Mucosa of stomach (tissue), 1 donor: ENCODE results near the gene HELZ2.

Source experiments
- H3K27me3 ChIP-seq: one replicate; pipeline ENCODE4 v1.7.0; 2013; ENCODE audit warnings: mild to moderate bottlenecking, low read length; ENCODE audit not compliant: control insufficient read depth, insufficient read depth
- H3K36me3 ChIP-seq: one replicate; pipeline ENCODE4 v1.7.0; 2013; ENCODE audit warnings: low read length; ENCODE audit not compliant: control insufficient read depth, insufficient read depth
- H3K4me1 ChIP-seq: one replicate; pipeline ENCODE4 v1.7.0; 2013; ENCODE audit warnings: mild to moderate bottlenecking, low read length; ENCODE audit not compliant: control insufficient read depth, insufficient read depth
- H3K4me3 ChIP-seq: one replicate; pipeline ENCODE4 v1.7.0; 2013; ENCODE audit warnings: low read length
- H3K9ac ChIP-seq: one replicate; pipeline ENCODE4 v1.7.0; 2013; ENCODE audit warnings: mild to moderate bottlenecking, low read length, moderate library complexity
- H3K9me3 ChIP-seq: one replicate; pipeline ENCODE4 v1.7.0; 2013; ENCODE audit warnings: mild to moderate bottlenecking, low read length, moderate library complexity; ENCODE audit not compliant: control insufficient read depth
- donor health status: Pancreatic carcinoma.

HELZ2 gene

DNA sequence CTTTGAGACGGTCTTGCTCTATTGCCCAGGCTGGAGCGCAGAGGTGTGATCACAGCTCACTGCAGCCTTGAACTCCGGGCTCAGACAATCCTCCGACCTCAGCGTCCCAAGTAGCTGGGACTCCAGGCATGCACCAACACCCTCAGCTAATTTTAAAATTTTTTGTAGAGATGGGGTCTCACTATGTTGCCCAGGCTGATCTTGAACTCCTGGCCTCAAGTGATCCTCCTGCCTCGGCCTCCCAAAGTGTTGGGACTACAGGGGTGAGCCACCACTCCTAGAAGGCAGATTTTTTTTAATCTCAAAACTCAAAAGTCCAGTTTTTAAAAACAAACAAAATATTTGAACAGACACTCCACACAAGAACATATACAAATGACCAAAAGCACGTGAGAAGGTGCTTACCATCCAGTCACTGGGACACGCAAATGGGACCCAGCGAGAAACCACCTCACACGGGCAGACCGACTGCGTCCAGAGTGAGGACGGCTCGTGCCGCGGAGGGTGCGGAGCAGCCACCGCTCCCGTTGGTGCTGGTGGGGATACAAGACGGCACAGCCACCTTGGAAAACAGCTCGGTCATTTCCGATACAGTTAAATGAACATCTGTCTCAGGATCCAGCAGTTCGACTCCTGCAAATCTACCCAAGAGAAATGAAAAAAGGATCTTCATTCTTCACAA, 8.5 kb upstream of the HELZ2 start:
- Histone ChIP-seq H3K9me3 (no peaks in the 10 kb centered on the region), H3K27me3 (peaks cover 11% of the 10 kb centered on the region), H3K4me1 (peaks cover under 1% of the 10 kb centered on the region), H3K36me3 (no peaks in the 10 kb centered on the region), H3K4me3 (no peak overlapping the region), H3K9ac (no peak overlapping the region)

DNA sequence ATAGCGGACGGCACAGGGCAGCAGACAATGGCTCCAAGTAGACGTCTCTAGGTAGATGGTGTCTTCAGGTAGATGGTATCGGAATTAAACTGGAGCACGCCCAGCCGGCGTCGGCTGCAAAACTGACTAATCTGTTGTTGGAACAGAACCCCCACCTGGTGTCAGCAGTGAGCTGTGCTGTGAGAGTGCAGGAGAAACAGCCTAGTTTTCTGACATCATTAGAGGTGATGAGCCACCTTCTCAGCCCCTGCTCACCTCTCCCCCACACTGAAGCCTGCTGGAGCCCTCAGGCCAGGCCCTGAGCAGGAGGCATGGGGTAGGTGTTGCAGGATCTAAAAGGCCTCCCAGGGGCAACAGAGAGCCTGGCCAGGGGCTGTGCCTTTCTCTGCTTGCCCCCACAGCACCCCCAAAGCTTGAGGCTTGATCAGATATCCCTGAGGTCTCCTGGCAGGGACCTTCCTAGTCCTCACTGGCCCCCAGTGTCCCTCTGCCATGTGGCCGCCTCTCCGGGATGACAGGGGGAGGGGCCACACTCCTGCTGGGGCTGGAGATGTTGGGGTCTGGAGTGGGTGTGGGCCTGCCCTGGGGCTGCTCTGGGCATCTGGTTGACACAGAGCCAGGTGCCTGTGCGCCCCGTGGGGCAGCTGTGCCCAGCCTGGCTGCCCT, 6.9 kb upstream of the HELZ2 start:
- no peak overlapping the region for H3K9ac ChIP-seq
- no peak overlapping the region for H3K4me3 ChIP-seq
- no peaks in the 10 kb centered on the region for H3K36me3 ChIP-seq
- peaks cover 14% of the 10 kb centered on the region for H3K27me3 ChIP-seq
- peaks cover 3% of the 10 kb centered on the region for H3K4me1 ChIP-seq
- H3K9me3 ChIP-seq, result no peaks in the 10 kb centered on the region

DNA sequence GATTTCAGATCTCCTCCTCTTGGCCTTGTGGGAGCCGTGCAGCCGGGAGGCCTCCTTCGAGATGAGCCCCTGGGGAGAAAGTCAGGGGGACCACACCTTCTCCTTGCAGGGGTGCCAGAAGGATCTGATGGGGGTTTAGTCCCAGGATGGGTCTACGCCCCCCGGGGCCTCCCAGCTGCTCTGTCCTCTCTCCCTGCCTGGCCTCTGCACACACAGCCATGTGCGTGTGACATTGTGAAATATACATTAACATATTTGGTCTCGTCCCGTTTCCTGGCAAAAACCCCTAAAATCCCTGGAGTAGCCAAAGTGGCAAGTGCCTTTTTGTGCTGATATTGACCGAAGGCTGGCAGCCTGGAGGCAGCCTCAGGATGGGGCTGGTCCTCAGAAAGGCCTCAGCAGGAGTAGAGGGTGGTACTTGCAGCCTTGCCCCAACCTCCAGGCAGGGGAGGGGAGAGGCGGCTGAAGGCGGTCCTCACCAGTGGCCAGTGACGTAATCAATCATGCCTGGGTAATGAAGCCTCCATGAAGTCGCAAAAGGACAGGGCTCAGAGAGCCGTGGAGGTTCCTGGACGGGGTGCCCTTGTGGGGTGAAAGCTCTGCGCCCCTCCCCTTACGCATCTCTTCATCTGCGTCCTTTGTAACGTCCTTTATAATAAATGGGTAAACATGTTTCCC, 5.1 kb upstream of the HELZ2 start:
- Histone ChIP-seq H3K27me3 (peaks cover 14% of the 10 kb centered on the region), H3K9me3 (no peaks in the 10 kb centered on the region), H3K36me3 (no peaks in the 10 kb centered on the region), H3K4me3 (no peak overlapping the region), H3K9ac (no peak overlapping the region), H3K4me1 (peaks cover 9% of the 10 kb centered on the region)

DNA sequence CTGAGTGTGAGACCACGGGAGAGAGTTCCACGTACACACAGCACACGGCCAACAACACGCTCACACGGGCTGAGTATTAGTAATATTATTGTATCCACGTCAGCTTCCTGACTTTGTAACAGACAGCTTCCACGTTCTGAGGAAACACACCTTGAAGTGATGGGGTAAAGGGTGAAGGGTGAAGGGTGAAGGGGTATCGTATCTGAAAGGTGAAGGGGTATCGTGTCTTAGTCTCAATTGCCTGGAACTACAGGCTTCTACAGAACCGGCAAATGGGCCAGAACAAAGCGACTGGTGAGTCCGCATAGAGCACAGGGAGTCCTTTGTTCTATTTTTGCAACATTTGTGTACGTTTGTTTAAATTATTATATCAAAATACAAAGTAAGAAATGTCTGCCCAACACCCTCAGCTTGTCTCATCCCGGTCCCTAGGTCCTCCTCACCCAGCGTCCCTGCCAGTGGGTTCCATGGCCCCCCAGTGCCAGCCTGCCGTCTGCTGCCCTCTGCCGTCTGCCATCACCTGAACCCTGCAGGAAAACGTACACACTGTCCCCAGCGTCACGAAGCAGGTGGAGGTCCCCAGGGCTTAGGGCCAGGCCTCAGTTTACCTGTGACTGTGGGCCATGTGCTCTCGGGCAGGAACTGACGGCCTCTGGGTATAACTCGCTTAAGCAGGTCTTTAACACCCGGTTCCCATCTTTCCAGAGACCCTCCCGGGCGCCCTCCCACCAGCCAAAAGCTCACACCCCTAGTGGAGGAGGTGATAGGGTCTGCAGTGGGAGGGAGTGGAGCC, 4.4 kb upstream of the HELZ2 start:
- H3K4me3 ChIP-seq, result no peak overlapping the region
- peaks cover 10% of the 10 kb centered on the region for H3K4me1 ChIP-seq
- H3K27me3 ChIP-seq, result peaks cover 14% of the 10 kb centered on the region
- H3K9ac ChIP-seq, result no peak overlapping the region
- no peaks in the 10 kb centered on the region for H3K36me3 ChIP-seq
- no peaks in the 10 kb centered on the region for H3K9me3 ChIP-seq

DNA sequence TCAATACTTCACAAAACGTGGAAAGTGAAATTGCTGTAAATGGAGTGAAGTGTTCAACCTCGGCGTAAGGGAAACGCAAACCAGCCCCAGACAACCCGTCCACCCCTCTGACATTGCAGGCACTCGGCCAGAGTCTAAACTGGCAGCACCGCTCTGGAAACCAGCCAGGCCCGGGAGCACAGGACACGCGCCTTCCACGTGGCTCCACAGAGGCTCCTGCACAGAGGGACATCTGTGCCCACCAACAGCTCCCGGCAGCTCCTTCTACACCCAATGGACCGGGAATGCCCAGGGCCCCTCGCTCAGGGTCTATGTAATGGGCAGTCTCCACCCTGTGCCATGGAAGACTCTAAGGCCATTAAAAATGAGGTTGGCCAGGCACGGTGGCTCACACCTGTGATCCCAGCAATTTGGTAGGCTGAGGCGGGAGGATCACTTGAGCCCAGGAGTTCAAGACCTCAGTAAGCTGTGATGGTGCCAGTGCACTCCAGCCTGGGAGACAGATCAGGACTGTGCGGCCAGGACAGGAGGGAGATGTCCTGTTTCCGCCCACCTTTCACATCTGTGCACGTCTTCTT, 3.4 kb upstream of the HELZ2 start:
- no peak overlapping the region for H3K4me3 ChIP-seq
- H3K9ac ChIP-seq, result no peak overlapping the region
- H3K36me3 ChIP-seq, result no peaks in the 10 kb centered on the region
- peaks cover 14% of the 10 kb centered on the region for H3K4me1 ChIP-seq
- no peaks in the 10 kb centered on the region for H3K9me3 ChIP-seq
- peaks cover 14% of the 10 kb centered on the region for H3K27me3 ChIP-seq

DNA sequence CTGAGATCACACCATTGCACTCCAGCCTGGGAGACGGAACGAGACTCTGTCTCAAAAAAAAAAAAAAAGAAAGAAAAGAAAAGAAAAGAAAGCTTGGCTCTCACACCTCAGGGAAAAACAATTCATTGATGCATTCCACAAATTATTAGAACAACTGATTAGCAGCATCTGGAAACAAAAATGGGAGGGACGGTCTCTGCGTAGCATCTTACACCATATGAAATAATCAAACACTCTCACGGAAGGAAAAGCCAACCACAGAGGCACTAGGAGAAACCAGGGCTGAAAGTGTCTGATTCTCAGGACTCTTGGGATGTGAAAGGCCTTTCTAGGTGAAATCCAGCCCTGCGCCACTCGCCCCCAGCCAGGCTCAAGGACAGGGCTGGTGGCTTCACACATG, 2.3 kb upstream of the HELZ2 start:
- no peak overlapping the region for H3K4me3 ChIP-seq
- H3K27me3 ChIP-seq, result peaks cover 14% of the 10 kb centered on the region
- no peaks in the 10 kb centered on the region for H3K9me3 ChIP-seq
- H3K9ac ChIP-seq, result no peak overlapping the region
- peaks cover 4% of the 10 kb centered on the region for H3K36me3 ChIP-seq
- H3K4me1 ChIP-seq, result peaks cover 14% of the 10 kb centered on the region

DNA sequence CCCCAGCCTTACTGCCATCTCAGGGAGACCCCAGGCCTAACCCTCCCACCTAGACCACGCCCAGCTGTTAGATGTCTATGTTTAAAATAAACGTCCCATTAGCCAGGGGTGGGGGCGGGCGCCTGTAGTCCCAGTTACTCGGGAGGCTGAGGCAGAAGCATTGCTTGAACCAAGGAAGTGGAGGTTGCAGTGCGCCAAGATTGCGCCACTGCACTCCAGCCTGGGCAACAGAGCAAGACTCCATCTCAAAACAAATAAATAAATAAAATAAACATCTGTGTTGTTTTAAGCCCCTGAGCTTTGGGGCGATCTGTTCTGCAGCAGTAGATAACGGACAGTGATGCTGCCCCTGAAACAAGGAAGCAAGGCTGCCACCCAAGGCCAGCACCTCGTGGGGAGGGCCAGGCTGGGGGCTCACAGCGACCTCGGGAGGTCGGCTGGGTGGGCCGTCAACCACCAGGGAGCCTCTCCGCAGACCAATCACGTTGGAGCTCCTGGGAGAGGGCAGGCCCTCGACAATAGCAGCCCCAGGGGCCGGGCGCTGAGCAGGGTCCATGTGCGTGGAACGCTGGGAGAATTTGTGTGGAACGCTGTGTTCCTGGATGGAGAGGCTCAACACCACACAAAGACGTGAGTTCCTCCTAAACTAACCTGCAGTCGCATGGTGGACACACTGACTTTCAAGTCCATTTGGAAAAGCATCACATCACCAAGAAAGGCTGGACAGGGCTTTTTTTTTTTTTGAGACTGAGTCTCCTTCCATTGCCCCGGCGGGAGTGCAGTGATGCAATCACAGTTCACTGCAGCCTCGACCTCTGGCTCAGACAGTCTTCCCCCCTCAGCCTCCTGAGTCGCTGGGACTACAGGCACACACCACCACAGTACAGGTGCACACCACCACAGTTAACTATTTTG, 1.0 kb upstream of the HELZ2 start:
- Histone ChIP-seq H3K9me3 (no peaks in the 10 kb centered on the region), H3K4me1 (peaks cover 14% of the 10 kb centered on the region), H3K9ac (peak overlapping the region; percentile 79), H3K27me3 (peaks cover 14% of the 10 kb centered on the region), H3K4me3 (no peak overlapping the region), H3K36me3 (peaks cover 4% of the 10 kb centered on the region)

DNA sequence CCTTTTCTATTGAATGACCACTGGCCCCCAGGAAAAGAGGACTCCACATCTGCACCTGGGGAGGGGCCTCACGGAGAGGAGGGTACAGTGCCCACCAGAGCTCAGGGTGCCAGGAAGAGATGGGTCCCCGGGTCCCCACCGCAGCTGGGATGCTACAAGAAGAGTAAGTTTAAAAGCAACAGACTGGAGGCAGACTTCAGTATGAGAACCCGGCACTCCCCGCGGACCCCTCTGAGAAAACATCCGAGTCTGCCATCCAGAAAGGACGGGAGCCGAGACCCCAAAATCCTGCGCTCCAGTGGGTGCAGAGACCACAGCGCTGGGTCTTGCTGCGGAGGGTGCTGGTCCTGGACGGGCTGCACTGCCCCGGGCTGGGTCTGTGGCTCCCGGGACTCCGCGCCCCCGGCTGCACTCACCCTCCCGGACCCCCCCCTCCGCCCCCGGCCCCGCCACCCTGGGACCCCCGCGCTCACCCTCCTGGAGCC, 350 bp downstream of the HELZ2 start:
- Histone ChIP-seq H3K27me3 (peaks cover 5% of the 10 kb centered on the region), H3K4me3 (peak overlapping the region; percentile 80), H3K4me1 (peaks cover 14% of the 10 kb centered on the region), H3K9me3 (no peaks in the 10 kb centered on the region), H3K9ac (peak overlapping the region; percentile 96), H3K36me3 (peaks cover 4% of the 10 kb centered on the region)

DNA sequence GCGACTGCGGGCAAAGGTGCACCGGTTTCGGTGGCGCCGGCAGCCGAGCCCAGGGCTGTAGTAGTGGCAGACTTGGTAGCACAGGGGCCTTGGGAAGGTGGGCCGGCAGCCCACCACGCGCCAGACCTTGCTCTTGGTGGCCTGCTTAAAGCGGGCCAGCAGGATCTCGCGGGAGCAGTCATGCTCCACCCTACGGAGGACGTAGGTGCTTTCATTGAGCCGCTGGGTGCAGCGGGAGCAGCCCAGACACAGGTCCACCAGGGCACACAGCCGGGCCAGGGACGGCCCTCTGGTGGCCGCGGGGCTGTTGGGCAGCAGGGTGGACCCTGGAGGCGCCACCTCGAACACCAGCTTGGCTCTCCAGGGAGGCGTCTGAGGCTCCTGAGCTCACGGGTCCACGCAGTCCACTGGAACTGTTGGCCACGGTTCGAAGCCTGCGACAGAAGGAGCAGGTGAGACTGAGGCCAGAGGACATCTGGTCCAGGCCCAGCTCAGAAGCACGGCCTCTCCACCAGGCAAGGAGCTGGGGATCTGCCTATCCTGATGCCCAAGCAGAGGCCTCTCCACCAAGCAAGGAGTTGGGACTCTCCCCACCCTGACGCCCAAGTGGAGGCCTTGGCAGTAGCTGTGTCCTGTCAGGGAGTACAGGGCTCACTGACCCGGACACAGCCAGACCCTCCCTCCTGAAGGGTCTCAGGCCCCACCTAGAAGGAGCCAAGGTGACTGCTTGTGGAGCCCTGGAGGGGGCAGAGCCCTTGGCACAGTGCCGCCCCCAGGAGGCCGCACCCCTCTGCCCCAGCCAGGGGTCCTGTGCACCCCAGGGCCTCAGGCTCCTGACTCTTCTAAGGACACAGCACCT, 1.0 kb downstream of the HELZ2 start:
- Histone ChIP-seq H3K4me1 (peaks cover 14% of the 10 kb centered on the region), H3K4me3 (peak overlapping the region; percentile 80), H3K27me3 (peaks cover 5% of the 10 kb centered on the region), H3K36me3 (peaks cover 4% of the 10 kb centered on the region), H3K9me3 (no peaks in the 10 kb centered on the region), H3K9ac (peak overlapping the region; percentile 96)

DNA sequence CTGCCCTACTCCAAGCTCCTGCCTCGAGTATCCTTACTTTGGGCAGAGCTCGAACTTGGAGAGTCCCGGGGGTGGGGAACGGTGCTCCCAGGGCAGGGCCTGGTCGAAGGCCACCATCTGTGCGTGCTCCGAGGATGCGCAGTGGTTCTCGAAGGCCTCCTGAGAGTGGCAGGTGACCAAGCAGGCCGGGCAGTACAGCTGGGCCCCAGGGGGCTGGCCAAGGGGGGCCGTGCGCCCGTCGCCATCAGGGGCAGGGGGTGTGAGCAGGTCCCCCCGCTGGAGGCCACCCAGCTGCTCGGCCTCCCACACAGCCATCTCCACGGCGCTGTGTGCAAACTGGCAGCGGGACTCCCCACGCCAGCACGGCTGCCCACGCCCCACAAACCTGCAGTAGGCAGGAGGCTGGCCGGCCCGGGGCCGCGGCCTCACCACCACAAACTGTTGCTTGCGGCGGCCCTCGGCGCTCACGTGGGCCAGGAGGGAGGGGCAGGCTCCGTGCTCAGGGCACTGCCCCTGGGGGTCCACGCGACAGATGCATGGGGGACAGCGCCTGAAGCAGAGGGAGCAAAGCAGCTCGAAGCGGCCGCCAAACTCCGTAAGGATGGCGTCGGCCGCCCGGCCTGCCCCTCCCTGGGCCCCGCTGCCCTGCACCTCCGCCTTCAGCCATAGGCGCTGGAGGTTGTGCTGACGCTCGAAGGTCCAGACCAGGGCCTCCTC, 1.8 kb downstream of the HELZ2 start:
- no peaks in the 10 kb centered on the region for H3K27me3 ChIP-seq
- H3K9me3 ChIP-seq, result no peaks in the 10 kb centered on the region
- H3K36me3 ChIP-seq, result peaks cover 4% of the 10 kb centered on the region
- no peak overlapping the region for H3K9ac ChIP-seq
- H3K4me1 ChIP-seq, result peaks cover 11% of the 10 kb centered on the region
- H3K4me3 ChIP-seq, result no peak overlapping the region
